ENCODE data around the gene CWC27. TPM values are rescaled to one million over a fixed set of nuclear protein-coding genes. Genes with fewer than 3 reads are reported as not detected.

Gene CWC27
- total RNA-seq, 1 experiment from 2014 or later: 22.8 TPM

GRCh38 chr5:65061250-65061973 lies 292.7 kb downstream of the CWC27 start:
- H3K4me3 Mint-ChIP-seq (ENCODE audit: low read depth, unreplicated experiment): no peak overlapping the region
- CTCF ChIA-PET: no interaction called here
- H3K27ac Mint-ChIP-seq (ENCODE audit: unreplicated experiment): no peak overlapping the region
- H3K27me3 Mint-ChIP-seq (ENCODE audit: unreplicated experiment): no peaks in the 10 kb centered on the region
- intact Hi-C loops (cut with micrococcal nuclease; ENCODE audit: unreplicated experiment): no loop called here
- H3K4me1 Mint-ChIP-seq (ENCODE audit: low read depth, unreplicated experiment): no peaks in the 10 kb centered on the region
- H3K9me3 Mint-ChIP-seq (ENCODE audit: low read depth, unreplicated experiment): no peaks in the 10 kb centered on the region
- H3K36me3 Mint-ChIP-seq (ENCODE audit: insufficient read depth, unreplicated experiment): no peaks in the 10 kb centered on the region
- no TSS peak for BruUV-seq (replicated peaks)
- TF ChIP-seq CTCF (IDR thresholded peaks at IDR 0.05; ENCODE audit: unreplicated experiment): no peak
- DNase-seq: no peak

GRCh38 chr5:65061974-65062353 lies 293.2 kb downstream of the CWC27 start:
- no peak for DNase-seq
- Mint-ChIP-seq H3K27ac (ENCODE audit: unreplicated experiment) (no peak overlapping the region), H3K9me3 (ENCODE audit: low read depth, unreplicated experiment) (no peaks in the 10 kb centered on the region), H3K4me3 (ENCODE audit: low read depth, unreplicated experiment) (no peak overlapping the region), H3K36me3 (ENCODE audit: insufficient read depth, unreplicated experiment) (no peaks in the 10 kb centered on the region), H3K27me3 (ENCODE audit: unreplicated experiment) (no peaks in the 10 kb centered on the region), H3K4me1 (ENCODE audit: low read depth, unreplicated experiment) (no peaks in the 10 kb centered on the region)
- no TSS peak for BruUV-seq (replicated peaks)
- intact Hi-C loops (cut with micrococcal nuclease; ENCODE audit: unreplicated experiment): no loop called here
- TF ChIP-seq CTCF (IDR thresholded peaks at IDR 0.05; ENCODE audit: unreplicated experiment): no peak
- CTCF ChIA-PET: no interaction called here

- BruUV-seq (replicated peaks): no TSS peak
- Mint-ChIP-seq H3K36me3 (ENCODE audit: insufficient read depth, unreplicated experiment) (no peaks in the 10 kb centered on the region), H3K4me3 (ENCODE audit: low read depth, unreplicated experiment) (no peak overlapping the region), H3K9me3 (ENCODE audit: low read depth, unreplicated experiment) (no peaks in the 10 kb centered on the region), H3K27ac (ENCODE audit: unreplicated experiment) (no peak overlapping the region), H3K4me1 (ENCODE audit: low read depth, unreplicated experiment) (no peaks in the 10 kb centered on the region), H3K27me3 (ENCODE audit: unreplicated experiment) (no peaks in the 10 kb centered on the region)
- no peak for TF ChIP-seq CTCF (IDR thresholded peaks at IDR 0.05; ENCODE audit: unreplicated experiment)
- CTCF ChIA-PET: no interaction called here
- intact Hi-C loops (cut with micrococcal nuclease; ENCODE audit: unreplicated experiment): no loop called here
- DNase-seq: no peak
These were observed 293.8 kb downstream of the CWC27 start for GRCh38 chr5:65062469-65063083.

GRCh38 chr5:65065001-65065511 lies 296.3 kb downstream of the CWC27 start:
- intact Hi-C loops (cut with micrococcal nuclease; ENCODE audit: unreplicated experiment): no loop called here
- H3K36me3 Mint-ChIP-seq (ENCODE audit: insufficient read depth, unreplicated experiment): no peaks in the 10 kb centered on the region
- no peak for TF ChIP-seq CTCF (IDR thresholded peaks at IDR 0.05; ENCODE audit: unreplicated experiment)
- no peaks in the 10 kb centered on the region for H3K9me3 Mint-ChIP-seq (ENCODE audit: low read depth, unreplicated experiment)
- no peaks in the 10 kb centered on the region for H3K27me3 Mint-ChIP-seq (ENCODE audit: unreplicated experiment)
- no TSS peak for BruUV-seq (replicated peaks)
- no peak for DNase-seq
- no peaks in the 10 kb centered on the region for H3K4me1 Mint-ChIP-seq (ENCODE audit: low read depth, unreplicated experiment)
- no peak overlapping the region for H3K4me3 Mint-ChIP-seq (ENCODE audit: low read depth, unreplicated experiment)
- no peak overlapping the region for H3K27ac Mint-ChIP-seq (ENCODE audit: unreplicated experiment)
- CTCF ChIA-PET: interaction anchor here (0.9 kb wide), 1 partner anchor 9 kb away, joined by 3 read pairs; no protein-coding TSS in a partner anchor
